Measurements from ENCODE around the gene MC1R.
"Not testable (repeated sequence)": the region's sequence is repeated elsewhere in the genome, so short reads cannot be mapped to it uniquely, and the experiment has no call there.

MC1R gene

GRCh38 chr16:89964201-89964600, 45.5 kb downstream of the MC1R start:
- DNase-seq = no peak

DNA sequence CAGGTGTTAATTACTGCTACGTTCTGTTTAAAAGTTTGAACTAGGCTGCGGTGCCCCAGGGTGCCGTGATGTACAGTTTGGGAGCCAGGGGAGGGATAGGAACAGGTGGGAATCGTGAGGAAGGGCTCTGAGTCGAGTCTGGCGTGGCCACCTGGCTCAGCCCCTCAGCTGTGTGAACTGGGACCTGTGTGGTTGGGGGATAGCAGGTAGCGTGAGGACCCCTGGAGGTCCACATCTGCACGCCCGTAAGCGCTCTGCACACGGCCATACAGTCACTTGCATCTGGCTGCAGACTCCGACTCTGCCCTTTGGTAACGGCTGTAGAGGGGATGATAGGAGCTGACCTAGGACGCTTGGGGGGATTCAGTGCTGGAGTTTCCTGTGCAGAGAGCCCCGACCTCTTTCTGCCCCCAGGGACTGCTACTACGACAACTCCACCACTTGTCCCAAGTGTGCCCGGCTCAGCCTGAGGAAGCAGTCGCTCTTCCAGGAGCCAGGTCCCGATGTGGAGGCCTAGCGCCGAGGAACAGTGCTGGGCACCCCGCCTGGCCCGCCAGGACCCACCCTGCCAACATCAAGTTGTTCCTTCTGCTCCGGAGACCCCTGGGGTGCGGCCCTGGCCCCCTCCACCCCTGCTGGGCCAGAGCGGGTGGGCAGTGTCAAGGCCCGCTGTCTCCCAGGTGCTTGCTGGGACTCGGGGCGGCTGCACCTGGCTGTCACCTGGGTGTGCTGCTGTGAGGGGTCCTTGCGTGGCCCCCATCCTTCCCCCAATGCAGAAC, 47.0 kb downstream of the MC1R start:
- no peak for DNase-seq

DNA sequence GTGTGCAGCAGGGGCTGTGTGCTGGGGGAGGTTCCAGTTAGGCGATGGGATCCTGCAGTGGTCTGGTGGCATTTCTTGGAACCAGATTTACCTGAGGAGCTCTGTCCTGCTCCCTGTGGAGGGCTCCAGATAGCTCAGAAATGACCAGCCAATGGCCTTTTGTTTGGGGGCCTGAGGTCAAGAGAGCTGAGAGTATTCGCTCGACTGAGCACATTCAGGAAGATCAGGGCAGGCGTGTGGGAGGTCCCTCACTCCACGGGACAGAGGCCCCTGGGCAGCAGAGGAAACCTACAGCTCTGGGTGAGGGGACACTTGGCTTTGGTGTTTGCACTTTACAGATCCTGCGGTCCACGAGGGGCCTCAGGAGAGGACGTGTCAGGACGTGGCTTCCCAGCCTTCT, 48.1 kb downstream of the MC1R start:
- DNase-seq = no peak

GRCh38 chr16:89967436-89967835, 48.8 kb downstream of the MC1R start:
- not testable (repeated sequence) for DNase-seq

- not testable (repeated sequence) for DNase-seq
These were observed 49.4 kb downstream of the MC1R start for GRCh38 chr16:89968074-89968473.

GRCh38 chr16:89969741-89970410, 51.2 kb downstream of the MC1R start:
- DNase-seq = no peak
